ENCODE results near the gene DEPDC7. TPM values are rescaled to one million over a fixed set of nuclear protein-coding genes. Genes with fewer than 3 reads are reported as not detected.
A peak's percentile ranks its signal among the peaks of the same experiment; 100 is the strongest.

DEPDC7 gene
- total and polyA plus RNA-seq, 9 of the 15 experiments (the other 6 are each of a cell fraction or from before 2014, with no cell fraction given): 5.4 to 19.9 (median 12.0) TPM

GRCh38 chr11:33064033-33064825 lies 48.6 kb downstream of the DEPDC7 start:
- intact Hi-C loops (cut with micrococcal nuclease): loop anchor here (2.0 to 5.0 kb wide), 2 partner anchors 47 to 182 kb away; no protein-coding TSS in a partner anchor
- peak in 1 of 4 experiments; percentile 8 for DNase-seq (ENCODE audit: extremely low read depth in 1 of 4, low spot score in 3 of 4)
- H3K4me1 ChIP-seq (replicated peaks in 1 of 2; ENCODE audit: control insufficient read depth in 2 of 2, insufficient read depth in 2 of 2, low read length in 2 of 2): no peaks in the 10 kb centered on the region; a peak in 1 of 5 replicates
- H3K4me3 ChIP-seq: no peak overlapping the region
- CTCF ChIA-PET (ENCODE audit: low intra/inter-chr PET ratio): interaction anchor here (3.9 kb wide), 1 partner anchor 103 kb away, joined by 43 read pairs; no protein-coding TSS in a partner anchor
- no peak for FAIRE-seq
- no peak overlapping the region for H2AFZ ChIP-seq (ENCODE audit: low read depth, low read length)
- no peak overlapping the region for H3K27ac ChIP-seq (ENCODE audit: extremely low read depth, low read depth, low read length)
- in situ Hi-C loops (cut with MboI): loop anchor here (5.0 kb wide), 1 partner anchor 107 kb away; no protein-coding TSS in a partner anchor
- no peak overlapping the region for H3K4me2 ChIP-seq (ENCODE audit: insufficient read depth, low read length)
- peaks cover 12% of the 10 kb centered on the region; the same call in 1 of the 3 replicates for H3K36me3 ChIP-seq (ENCODE audit: control insufficient read depth, insufficient read depth, low read length)
- no peaks in the 10 kb centered on the region for H3K9me3 ChIP-seq (replicated peaks; ENCODE audit: control insufficient read depth, insufficient read depth, low read depth, low read length)
- WGBS (ENCODE audit: insufficient coverage, low coverage, missing lambda C conversion rate): 51% methylated on average over 11 of the region's 11 CpGs
- H3K27me3 ChIP-seq (ENCODE audit: control insufficient read depth in 2 of 2, insufficient read depth in 2 of 2, low read length in 2 of 2): no peaks in the 10 kb centered on the region
- no peaks in the 10 kb centered on the region; the same call in 1 of the 2 replicates for H4K20me1 ChIP-seq (replicated peaks; ENCODE audit: control insufficient read depth, insufficient read depth, low read length)
- peak; percentile 10; the same call in 1 of the 3 replicates for ATAC-seq
- no peaks in the 10 kb centered on the region for H3K79me2 ChIP-seq (ENCODE audit: control insufficient read depth, insufficient read depth, low read length)
- BruUV-seq (replicated peaks): no TSS peak
- H3K9me1 ChIP-seq (ENCODE audit: control insufficient read depth, insufficient read depth, low read length): peaks cover 4% of the 10 kb centered on the region
- H3K9ac ChIP-seq (ENCODE audit: insufficient read depth in 1 of 2, low read depth in 2 of 2, low read length in 2 of 2): no peak overlapping the region; a peak in 1 of 4 replicates
- TF ChIP-seq SPI1 (IDR thresholded peaks at IDR 0.05; ENCODE audit: borderline replicate concordance, low read depth, low read length) (peak; percentile 42; the same call in 1 of the 2 replicates), HMGXB4 (CRISPR knock-in tag; IDR thresholded peaks at IDR 0.05) (no peak), CTCF (IDR thresholded peaks at IDR 0.05 in 2 of 3, conservative IDR thresholded peaks at IDR 0.05 in 1 of 3; ENCODE audit: insufficient read depth in 2 of 3, low read depth in 1 of 3, low read length in 3 of 3) (peak in 1 of 3 experiments; percentile 9; a peak in 1 of 6 replicates)
- POLR2A ChIA-PET: interaction anchor here (0.6 to 0.7 kb wide), 2 partner anchors 24 to 233 kb away, joined by 3 read pairs; no protein-coding TSS in a partner anchor
